ENCODE data around the gene STX12.

DNA sequence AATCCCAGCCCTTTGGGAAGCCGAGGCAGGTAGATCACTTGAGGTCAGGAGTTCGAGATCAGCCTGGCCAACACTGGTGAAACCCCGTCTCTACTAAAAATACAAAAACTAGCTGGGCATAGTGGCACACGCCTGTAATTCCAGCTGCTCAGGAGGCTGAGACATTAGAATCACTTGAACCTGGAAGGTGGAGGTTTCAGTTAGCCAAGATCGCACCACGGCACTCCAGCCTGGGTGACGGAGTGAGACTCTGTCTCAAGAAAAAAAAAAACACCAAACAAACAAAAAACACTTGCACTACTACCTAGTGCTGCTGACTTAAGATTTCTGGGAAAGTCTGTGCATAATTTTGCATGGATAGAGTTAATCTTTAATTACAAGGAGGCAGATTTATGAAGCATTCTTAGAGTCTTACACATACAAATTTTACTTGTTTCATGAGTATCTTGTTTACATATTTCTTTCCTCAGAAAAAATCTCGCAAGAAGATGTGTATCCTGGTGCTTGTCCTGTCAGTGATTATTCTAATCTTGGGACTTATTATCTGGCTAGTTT lies 48.8 kb downstream of the STX12 start:
- TF ChIP-seq POLR2A (IDR thresholded peaks at IDR 0.05) = no peak
- no peak for TF ChIP-seq CTCF (IDR thresholded peaks at IDR 0.05)
